Endothelial cell of umbilical vein (primary cell): ENCODE results near the gene ERBB4. TPM values are rescaled to one million over a fixed set of nuclear protein-coding genes. Genes with fewer than 3 reads are reported as not detected.

Experiments
- BruUV-seq: library from RNA; stranded (reverse); fragments of 400-500 nt; replicated peaks from 2 replicates; lab custom pipeline; 2021; lab: Mats Ljungman, UMichigan
- CTCF ChIA-PET: fragments of 300-600, 350-600 bp; sonication (Branson Sonifier 250); formaldehyde crosslinking; loops from one replicate; lab custom pipeline; 2021; ENCODE audit warnings: antibody characterized with exemption, inconsistent platforms; lab: Charles Lee
- POLR2A ChIA-PET: fragments of 300-600, 350-600 bp; sonication (Branson Sonifier 250); formaldehyde crosslinking; loops from one replicate; lab custom pipeline; 2021; ENCODE audit warnings: antibody characterized with exemption, inconsistent platforms; lab: Charles Lee
- DNase-seq: peaks from one replicate; pipeline ENCODE4 v3.0.0-alpha.2; 2011; ENCODE audit warnings: low read depth, low spot score
- FAIRE-seq: peaks from 2 replicates; lab custom pipeline; 2011; peaks lifted over from hg19 to GRCh38; lab: Jason Lieb, UNC
- H2AFZ ChIP-seq: 2 replicates; pipeline ENCODE4 v1.6.0; 2012; ENCODE audit warnings: low read depth, low read length, control low read depth, inconsistent platforms
- H3K27ac ChIP-seq: 2 replicates; pipeline ENCODE4 v1.5.1; 2011; ENCODE audit warnings: low read depth, mild to moderate bottlenecking, control low read depth, low read length, moderate library complexity; ENCODE audit not compliant: insufficient read depth
- H3K27me3 ChIP-seq, 2 experiments: 2 replicates each; pipeline versions ENCODE4 v1.6.0 to v1.6.1; 2011; ENCODE audit warnings: low read length in 2 of 2, mixed read lengths in 1 of 2; ENCODE audit not compliant: control insufficient read depth in 2 of 2, insufficient read depth in 2 of 2
- H3K36me3 ChIP-seq, 2 experiments: 2 replicates in 1 of 2; 3 replicates in 1 of 2; pipeline ENCODE4 v1.5.1; 2011; ENCODE audit warnings: low read length in 2 of 2, mild to moderate bottlenecking in 1 of 2, moderate library complexity in 1 of 2; ENCODE audit not compliant: control insufficient read depth in 2 of 2, insufficient read depth in 2 of 2; ENCODE audit errors: extremely low read depth in 1 of 2
- H3K4me1 ChIP-seq: 3 replicates; pipeline ENCODE4 v1.5.1; 2011; ENCODE audit warnings: mild to moderate bottlenecking, low read length; ENCODE audit not compliant: control insufficient read depth, insufficient read depth; ENCODE audit errors: extremely low read depth
- H3K4me2 ChIP-seq: 2 replicates; pipeline ENCODE4 v1.6.1; 2011; ENCODE audit warnings: low read length, control low read depth, mixed read lengths; ENCODE audit not compliant: insufficient read depth
- H3K4me3 ChIP-seq, 3 experiments: fragments of 200-600 bp in 1 of 3; sonication (generic), shearing (Covaris generic) in 1 of 3; replicated peaks in 1 of 3; 2 replicates each; pipeline ENCODE4 v1.5.1; 2011 to 2016; ENCODE audit warnings: control low read depth in 3 of 3, low read length in 3 of 3, mild to moderate bottlenecking in 2 of 3, inconsistent platforms in 1 of 3, low read depth in 1 of 3, moderate library complexity in 1 of 3; ENCODE audit not compliant: insufficient read depth in 1 of 3
- H3K79me2 ChIP-seq: 2 replicates; pipeline ENCODE4 v1.6.0; 2012; ENCODE audit warnings: low read length, inconsistent platforms; ENCODE audit not compliant: control insufficient read depth, insufficient read depth
- H3K9ac ChIP-seq: replicated peaks from 2 replicates; pipeline ENCODE3; 2011; ENCODE audit warnings: low read length, control low read depth; ENCODE audit not compliant: insufficient read depth; ENCODE audit errors: extremely low read depth
- H3K9me1 ChIP-seq: replicated peaks from 3 replicates; pipeline ENCODE4 v1.6.0; 2011; ENCODE audit warnings: mild to moderate bottlenecking, low read length; ENCODE audit not compliant: control insufficient read depth, insufficient read depth; ENCODE audit errors: extremely low read depth
- H3K9me3 ChIP-seq: replicated peaks from 2 replicates; pipeline ENCODE4 v1.5.1; 2012; ENCODE audit warnings: low read length, inconsistent platforms; ENCODE audit not compliant: control insufficient read depth, insufficient read depth
- H4K20me1 ChIP-seq: replicated peaks from 2 replicates; pipeline ENCODE3; 2011; ENCODE audit warnings: mild to moderate bottlenecking, low read length; ENCODE audit not compliant: control insufficient read depth, insufficient read depth; ENCODE audit errors: extremely low read depth
- CTCF ChIP-seq, 2 donors: IDR thresholded peaks; 1 replicate in 1 of 2; 2 replicates in 1 of 2; pipeline ENCODE4 v1.5.1; 2011; ENCODE audit warnings: low read length in 2 of 2, mild to moderate bottlenecking in 2 of 2, moderate library complexity in 2 of 2, control low read depth in 1 of 2, inconsistent platforms in 1 of 2, low read depth in 1 of 2; ENCODE audit not compliant: insufficient read depth in 1 of 2; ENCODE audit errors: extremely low read depth in 1 of 2
- EZH2 ChIP-seq: IDR thresholded peaks from 2 replicates; pipeline ENCODE4 v1.6.1; 2012; ENCODE audit warnings: borderline replicate concordance, low read depth, mild to moderate bottlenecking, moderate library complexity, low read length, inconsistent platforms; ENCODE audit not compliant: severe bottlenecking
- FOS ChIP-seq: IDR thresholded peaks from 2 replicates; pipeline ENCODE4 v1.6.1; 2011; ENCODE audit warnings: mild to moderate bottlenecking, low read length, moderate library complexity, borderline replicate concordance; ENCODE audit not compliant: insufficient read depth
- GATA2 ChIP-seq: IDR thresholded peaks from 2 replicates; pipeline ENCODE4 v1.7.0; 2011; ENCODE audit warnings: low read depth, mild to moderate bottlenecking, moderate library complexity, mixed read lengths, low read length; ENCODE audit not compliant: insufficient read length, insufficient read depth
- JUN ChIP-seq: IDR thresholded peaks from 2 replicates; pipeline ENCODE4 v1.6.1; 2011; ENCODE audit warnings: borderline replicate concordance, low read depth; ENCODE audit not compliant: insufficient read length, insufficient read depth
- MAX ChIP-seq: IDR thresholded peaks from 2 replicates; pipeline ENCODE4 v1.6.1; 2011; ENCODE audit not compliant: insufficient read depth, insufficient read length
- MYC ChIP-seq: IDR thresholded peaks from one replicate; pipeline ENCODE4 v1.6.1; 2011; ENCODE audit warnings: mild to moderate bottlenecking, low read depth, low read length
- POLR2A ChIP-seq: IDR thresholded peaks from 2 replicates; pipeline ENCODE4 v1.6.1; 2012; ENCODE audit warnings: low read depth, mild to moderate bottlenecking, control low read depth, low read length
- POLR2AphosphoS5 ChIP-seq: IDR thresholded peaks from 2 replicates; pipeline ENCODE4 v1.6.1; 2012; ENCODE audit warnings: low read depth, mild to moderate bottlenecking, control low read depth, low read length, moderate library complexity; ENCODE audit not compliant: insufficient read depth
- dilution Hi-C: fragments of 300-500 bp; cut with MboI; formaldehyde crosslinking; loops from one replicate; pipeline ENCODE4 v1.15.0; 2019; ENCODE audit warnings: low sequenced_read_pairs; ENCODE audit not compliant: extremely low pct_ligation_motif_present
- intact Hi-C: fragments of 100-400 bp; cut with micrococcal nuclease; formaldehyde crosslinking; loops from one replicate; pipeline ENCODE4 v1.10.0; 2022
- polyA plus RNA-seq, 4 experiments: library from polyadenylated mRNA; depleted of rRNA in 3 of 4; stranded (reverse) in 3 of 4; unstranded in 1 of 4; fragments of >200 nt; gene quantifications; 2 replicates each; pipeline versions ENCODE4 v1.2.1 to v1.2.3, GENCODE V29; 2011 to 2012; ENCODE audit warnings: missing spikeins in 1 of 4
- total RNA-seq: library from RNA; stranded (reverse); gene quantifications from 2 replicates; pipeline ENCODE4 v1.2.3, GENCODE V29; 2021

ERBB4 gene
- total and polyA plus RNA-seq, 2 donors (not counting 3 experiments of a cell fraction or from before 2014, with no cell fraction given) = 0.01 to 0.27 TPM

GRCh38 chr2:212337036-212337435 is 201.6 kb downstream of the ERBB4 start:
- no peak for DNase-seq
- TF ChIP-seq MAX (no peak), POLR2AphosphoS5 (no peak), JUN (no peak), POLR2A (no peak), GATA2 (no peak), EZH2 (no peak), MYC (no peak), CTCF (IDR thresholded peaks at IDR 0.05; ENCODE audit: extremely low read depth in 1 of 2, insufficient read depth in 1 of 2, low read depth in 1 of 2, low read length in 2 of 2) (no peak), FOS (no peak)
- CTCF ChIA-PET = no interaction called here
- no peak for FAIRE-seq
- Histone ChIP-seq H3K4me1 (no peaks in the 10 kb centered on the region), H3K79me2 (no peaks in the 10 kb centered on the region), H4K20me1 (no peaks in the 10 kb centered on the region), H3K9me1 (no peaks in the 10 kb centered on the region), H3K9ac (no peak overlapping the region), H2AFZ (no peak overlapping the region), H3K36me3 (no peaks in the 10 kb centered on the region), H3K4me3 (no peak overlapping the region), H3K27ac (no peak overlapping the region), H3K9me3 (no peaks in the 10 kb centered on the region), H3K4me2 (no peak overlapping the region), H3K27me3 (no peaks in the 10 kb centered on the region)
- intact Hi-C loops (no loop called here), dilution Hi-C loops (no loop called here)
- POLR2A ChIA-PET = no interaction called here
- no TSS peak for BruUV-seq
